Suppressor macrophage (primary cell): ENCODE results near the gene ETHE1.

ENCODE experiments used
- DNase-seq, 4 experiments: peaks; one replicate each; pipeline ENCODE4 v3.0.0-alpha.2; 2020 to 2022
- total RNA-seq, 17 experiments: gene quantifications; one replicate each; lab custom pipeline; 2026; ENCODE audit warnings: mixed read lengths in 6 of 17, inconsistent platforms in 3 of 17; lab: John Stamatoyannopoulos, UW

ETHE1 gene, protein sequence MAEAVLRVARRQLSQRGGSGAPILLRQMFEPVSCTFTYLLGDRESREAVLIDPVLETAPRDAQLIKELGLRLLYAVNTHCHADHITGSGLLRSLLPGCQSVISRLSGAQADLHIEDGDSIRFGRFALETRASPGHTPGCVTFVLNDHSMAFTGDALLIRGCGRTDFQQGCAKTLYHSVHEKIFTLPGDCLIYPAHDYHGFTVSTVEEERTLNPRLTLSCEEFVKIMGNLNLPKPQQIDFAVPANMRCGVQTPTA
- 23.6 to 45.2 (median 38.2) reads per million in 17 experiments for total RNA-seq

DNA sequence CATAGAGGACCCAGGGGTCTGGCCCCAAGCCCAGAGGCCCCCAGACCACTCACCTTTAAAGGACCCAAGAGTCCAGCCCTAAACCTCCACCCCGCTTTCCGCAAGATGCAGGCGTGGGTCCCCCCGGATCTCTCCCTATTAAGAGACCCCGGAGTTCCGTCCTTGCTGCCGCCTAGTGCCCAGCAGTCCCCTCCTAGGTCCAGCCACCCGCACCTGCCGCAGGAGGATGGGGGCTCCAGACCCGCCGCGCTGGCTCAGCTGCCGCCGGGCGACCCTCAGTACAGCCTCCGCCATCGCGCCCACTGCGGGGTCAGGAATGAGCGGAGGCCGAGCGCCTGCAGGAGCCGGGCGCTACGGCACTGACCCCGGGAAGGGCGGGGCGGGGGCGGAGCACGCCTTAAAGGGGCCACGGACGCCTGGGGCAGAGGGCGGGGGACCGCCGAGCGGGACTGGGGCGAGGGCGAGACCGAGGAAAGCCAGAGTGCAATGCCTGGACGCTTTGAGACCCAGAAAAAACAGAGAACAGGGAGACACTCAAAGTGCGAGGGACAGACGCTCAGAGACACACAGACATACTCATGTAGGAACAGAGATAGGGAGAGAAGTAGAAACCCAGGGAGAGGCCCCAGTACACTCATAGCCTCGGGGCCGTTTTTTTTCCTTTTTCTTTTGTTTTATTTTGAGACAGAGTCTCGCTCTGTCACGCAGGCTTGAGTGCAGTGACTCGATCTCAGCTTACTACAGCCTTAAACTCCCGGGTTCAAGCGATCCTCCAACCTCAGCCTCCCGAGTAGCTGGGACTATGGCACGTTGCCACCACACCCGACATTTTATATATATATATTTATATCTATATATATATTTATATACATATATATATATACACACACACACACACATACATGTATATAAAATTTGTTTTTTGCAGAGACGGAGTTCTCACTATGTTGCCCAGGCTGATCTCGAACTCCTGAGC is at the start of gene ETHE1:
Gene ETHE1, minus strand, starts transcription at position 318 of the 976 bp plus-strand sequence. Its CDS starts 24 bp downstream, at position 294.
- peak; percentile 68 to 92 (median 84) for DNase-seq

GRCh38 chr19:43575955-43576878 is 49.2 kb upstream of the ETHE1 start:
- peak in 1 of 4 experiments; percentile 28 for DNase-seq

DNA sequence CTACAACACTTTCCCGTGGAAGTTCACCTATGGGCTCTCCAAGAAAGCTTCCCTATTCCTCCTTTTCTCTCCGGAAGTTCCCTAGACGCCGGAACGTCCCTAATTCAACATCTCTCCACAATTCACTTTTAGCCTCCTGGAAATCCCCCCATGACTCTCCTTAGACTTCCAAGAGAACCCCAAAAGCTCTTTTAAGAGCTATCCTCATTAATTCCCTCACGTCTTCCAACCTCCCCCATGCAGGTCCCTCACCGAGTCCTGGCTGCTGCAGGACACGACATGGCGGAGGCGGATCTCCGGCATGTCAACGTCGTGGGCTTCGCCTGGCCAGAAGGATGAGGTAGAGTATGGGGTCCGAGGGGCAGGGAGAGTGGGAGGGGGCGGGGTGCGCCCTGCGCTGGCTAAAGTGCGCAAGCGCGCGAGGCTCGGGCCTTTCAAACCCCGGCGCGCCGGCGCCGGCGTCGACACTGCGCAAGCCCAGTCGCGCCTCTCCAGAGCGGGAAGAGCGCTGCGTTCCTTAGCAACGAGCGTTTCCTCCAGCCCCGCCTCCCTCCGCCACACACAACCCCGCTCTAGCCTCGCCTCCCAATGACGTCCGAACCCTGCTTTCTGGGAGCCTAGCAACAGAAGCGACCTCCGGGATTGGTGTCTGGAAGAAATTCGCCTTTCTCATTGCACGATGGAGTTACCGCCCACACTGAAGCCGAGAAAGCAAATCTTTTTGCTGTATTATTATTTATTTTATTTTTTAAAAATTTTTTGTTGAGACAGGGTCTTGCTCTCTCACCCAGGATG is 48.4 kb upstream of the ETHE1 start, which contains the start of the genes PINLYP and XRCC1:
Gene PINLYP, plus strand, starts transcription at position 646 of the 795 bp plus-strand sequence. CDS start 1,391 bp downstream, outside the sequence.
Gene XRCC1, minus strand, starts transcription at position 372 of the 795 bp plus-strand sequence. Its CDS starts 69 bp downstream, at position 303.
- peak; percentile 99 for DNase-seq

DNA sequence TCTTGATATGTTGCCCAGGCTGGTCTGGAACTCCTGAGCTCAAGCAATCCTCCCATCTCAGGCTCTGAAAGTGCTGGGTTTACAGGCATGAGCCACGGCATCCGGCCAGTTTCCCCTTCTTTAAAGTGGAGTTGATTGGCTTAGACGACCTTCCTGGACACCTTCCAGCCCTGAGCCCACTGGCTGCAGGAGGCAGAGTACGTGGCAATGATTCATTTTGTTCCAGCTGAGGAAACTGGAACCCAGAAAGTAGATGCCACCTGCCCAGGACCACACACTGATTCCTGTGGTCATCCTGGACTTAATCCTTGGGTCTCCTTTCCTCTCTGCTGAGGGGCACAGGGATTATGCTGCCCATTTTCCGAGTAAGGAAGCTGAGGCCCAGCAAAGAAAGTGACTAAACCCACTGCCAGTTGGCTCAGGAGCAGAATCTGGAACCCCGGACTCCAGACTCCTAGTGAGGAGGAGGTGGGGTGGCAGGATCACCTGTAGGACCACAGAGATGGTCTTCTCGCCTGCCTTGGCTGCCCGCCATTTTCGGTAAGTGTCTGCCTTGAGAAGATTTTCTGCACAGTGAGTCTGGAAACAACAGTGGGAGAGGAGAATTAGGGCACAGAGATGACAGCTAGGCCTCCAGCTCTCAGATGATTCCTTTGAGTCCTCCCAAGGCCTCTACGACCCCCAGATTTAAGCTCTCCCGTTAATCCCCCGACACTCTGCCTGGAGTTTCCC is 47.6 kb upstream of the ETHE1 start:
- DNase-seq: peak in 3 of 4 experiments; percentile 20 to 62 (median 52)

- DNase-seq: peak; percentile 35 to 74 (median 54)
Observed at GRCh38 chr19:43572171-43572588, 45.2 kb upstream of the ETHE1 start.

DNA sequence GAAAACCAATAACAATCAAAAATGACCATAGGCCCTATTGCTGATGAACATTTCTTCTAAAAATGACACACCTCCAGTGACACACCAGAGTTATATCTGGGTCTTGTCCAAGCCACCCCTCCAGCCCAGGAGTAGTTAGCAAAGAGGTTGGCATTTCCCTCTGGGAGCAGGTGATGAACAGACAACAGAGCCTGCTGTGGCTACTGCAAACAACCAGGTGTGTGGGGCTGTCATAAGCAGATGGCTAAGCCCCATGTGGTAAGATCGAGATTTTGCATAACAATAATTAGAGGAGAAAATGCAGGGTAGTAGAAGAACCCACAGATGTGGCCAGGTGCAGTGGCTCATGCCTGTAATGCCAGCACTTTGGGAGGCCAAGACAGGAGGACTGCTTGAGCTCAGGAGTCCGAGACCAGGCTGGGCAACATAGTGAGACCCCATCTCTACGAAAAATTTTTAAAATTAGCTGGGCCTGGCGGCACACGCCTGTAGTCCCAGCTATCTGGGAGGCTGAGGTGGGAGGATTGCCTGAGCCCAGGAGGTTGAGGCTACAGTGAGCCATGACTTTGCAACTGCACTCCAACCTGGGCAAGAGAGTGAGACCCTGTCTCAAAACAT is 43.3 kb upstream of the ETHE1 start:
- DNase-seq: no peak

GRCh38 chr19:43569657-43570056 is 42.7 kb upstream of the ETHE1 start:
- DNase-seq: no peak

- DNase-seq: no peak
Observed at GRCh38 chr19:43564800-43565199, 37.8 kb upstream of the ETHE1 start.

DNA sequence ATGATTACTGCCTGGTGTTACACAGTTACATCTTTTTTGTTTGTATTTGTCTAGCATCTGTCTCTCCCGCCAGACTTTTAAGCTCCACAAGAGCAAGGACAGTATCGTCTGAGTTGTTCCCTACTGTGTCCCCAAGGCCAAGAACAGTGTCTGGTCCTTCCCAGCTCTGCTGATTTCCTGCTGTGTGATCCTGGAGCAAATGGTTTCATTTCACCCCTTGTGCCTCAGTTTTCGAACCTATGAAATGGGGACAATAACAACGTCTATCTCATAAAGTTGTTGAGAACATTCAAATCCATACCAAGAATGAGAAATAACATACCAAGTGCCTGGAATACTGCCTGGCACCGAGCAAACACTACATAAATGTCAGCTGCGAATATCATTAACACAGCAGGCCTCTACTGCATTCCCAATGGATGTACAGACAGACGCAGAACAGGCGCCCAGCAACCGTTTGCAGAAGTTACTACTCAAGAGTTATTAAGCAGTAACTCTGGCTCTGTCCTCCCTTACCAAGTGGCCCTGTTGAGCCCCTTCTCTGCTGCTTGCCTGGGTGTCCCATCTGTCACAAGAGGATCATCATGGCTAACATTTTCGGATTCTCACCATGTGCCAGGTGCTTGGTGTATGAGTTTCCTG is 36.9 kb upstream of the ETHE1 start:
- DNase-seq: peak; percentile 21 to 60 (median 44)

DNA sequence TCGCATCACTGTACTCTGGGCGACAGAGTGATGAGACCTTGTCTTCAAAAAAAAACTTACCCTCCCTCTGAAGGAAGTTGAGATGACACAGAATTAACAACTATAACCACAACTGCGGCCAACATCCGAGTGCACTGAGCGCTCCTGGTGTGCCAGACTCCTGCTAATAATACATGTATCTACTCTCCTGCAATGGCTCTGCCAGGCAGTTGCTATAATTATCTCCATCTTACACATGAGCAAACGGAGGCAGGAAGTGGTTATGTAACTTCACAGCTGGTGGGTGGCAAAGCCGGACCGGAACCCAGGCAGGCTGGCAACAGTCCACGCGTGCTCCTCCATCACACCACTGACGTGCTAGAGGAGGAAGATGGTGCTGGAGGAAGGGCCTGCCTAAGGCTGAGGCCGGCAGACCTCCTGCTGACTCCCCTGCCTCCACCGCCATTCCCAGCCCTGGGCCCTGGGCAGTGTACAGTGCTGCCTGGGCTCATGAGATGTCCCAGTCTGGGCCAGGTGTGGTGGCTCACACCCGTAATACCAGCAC is 35.8 kb upstream of the ETHE1 start:
- DNase-seq: peak; percentile 95 to 98 (median 96)

- DNase-seq: peak in 3 of 4 experiments; percentile 66 to 77 (median 67)
Observed at GRCh38 chr19:43562226-43562697, 35.3 kb upstream of the ETHE1 start.

GRCh38 chr19:43561139-43561970 is 34.4 kb upstream of the ETHE1 start:
- no peak for DNase-seq

GRCh38 chr19:43560687-43561086 is 33.7 kb upstream of the ETHE1 start:
- DNase-seq: peak; percentile 64 to 84 (median 68)

DNA sequence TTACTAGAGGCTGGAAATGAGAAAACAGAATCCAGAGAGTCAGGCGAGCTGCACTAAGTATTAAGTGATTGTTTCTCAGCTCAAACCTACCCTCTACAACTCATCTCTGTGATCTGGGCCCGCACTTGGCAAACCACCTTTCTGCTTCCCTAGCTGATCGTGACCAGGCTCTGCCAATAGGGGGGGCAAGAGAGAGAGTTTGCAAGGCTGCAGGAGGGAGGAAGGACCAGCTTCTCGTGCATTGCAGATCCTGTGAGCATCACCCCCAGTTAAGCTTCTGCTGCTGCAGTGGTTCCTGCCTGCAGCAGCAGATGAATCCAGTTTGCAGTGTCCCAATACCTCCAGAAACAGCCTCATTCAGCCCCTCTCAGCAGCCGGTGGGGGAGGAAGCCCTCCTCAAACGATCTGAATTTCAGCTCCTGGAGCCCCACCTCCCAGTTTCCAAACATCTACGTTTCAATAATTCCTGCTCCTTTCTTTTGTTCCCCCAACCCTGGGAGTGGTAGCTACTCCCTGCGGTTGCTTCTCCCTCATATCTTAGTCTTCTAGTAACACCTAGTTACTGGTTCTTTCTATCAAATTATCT is 28.3 kb upstream of the ETHE1 start:
- peak; percentile 86 to 91 (median 90) for DNase-seq

GRCh38 chr19:43554317-43554895 is 27.4 kb upstream of the ETHE1 start:
- DNase-seq: no peak

DNA sequence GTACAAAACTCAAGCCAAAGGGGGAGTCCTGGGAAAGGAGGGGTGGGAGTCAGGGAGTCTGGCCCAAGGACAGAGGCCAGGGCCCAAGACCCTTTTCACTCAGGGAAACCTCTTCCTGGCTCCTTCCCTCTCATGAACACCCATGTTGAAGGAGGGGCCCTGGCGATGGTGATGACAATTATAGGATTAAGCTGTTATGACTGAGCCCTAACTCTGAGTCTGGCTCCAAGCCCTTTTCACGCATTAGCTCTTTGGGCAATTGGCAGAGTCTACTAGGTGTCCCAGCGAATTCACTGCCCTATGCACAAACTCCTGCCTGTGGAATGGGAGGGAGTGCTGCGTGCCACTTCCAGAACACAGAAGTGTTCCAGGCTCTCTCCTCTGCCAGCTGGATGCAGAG is 26.7 kb upstream of the ETHE1 start:
- DNase-seq: no peak

DNA sequence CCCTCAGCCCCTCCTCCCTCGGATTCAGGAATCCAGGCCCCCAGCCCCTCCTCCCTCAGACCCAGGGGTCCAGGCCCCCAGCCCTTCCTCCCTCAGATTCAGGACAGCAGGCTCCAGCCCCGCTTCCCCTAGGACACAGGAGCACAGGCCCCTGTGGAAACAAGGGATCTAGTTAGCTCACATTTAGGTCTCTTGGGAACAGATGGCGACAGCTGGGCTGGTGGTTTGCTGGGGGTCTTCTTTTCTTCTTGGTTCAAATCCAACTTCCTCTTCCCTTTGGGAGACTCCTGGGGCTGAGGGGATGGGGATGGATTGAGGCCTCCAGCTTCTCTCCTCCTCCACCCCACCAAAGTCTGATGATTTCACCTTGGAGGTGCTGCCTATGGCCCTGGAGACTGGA is 25.6 kb upstream of the ETHE1 start:
- DNase-seq: no peak
